Vagina (tissue), 2 donors: ENCODE measurements around the gene DUOXA2.

Experiments
- POLR2A ChIP-seq, 2 donors: fragments of 450-650 bp; IDR thresholded peaks; one replicate each; pipeline ENCODE4 v1.6.1; 2017; ENCODE audit warnings: antibody characterized with exemption in 2 of 2, mild to moderate bottlenecking in 2 of 2, moderate library complexity in 2 of 2
- POLR2AphosphoS5 ChIP-seq, 2 donors: sonication (generic); formaldehyde crosslinking; IDR thresholded peaks; one replicate each; pipeline ENCODE4 v1.9.0; 2017; ENCODE audit warnings: antibody characterized with exemption in 2 of 2, mild to moderate bottlenecking in 2 of 2, low read depth in 1 of 2; ENCODE audit not compliant: insufficient read depth in 1 of 2
- TF ChIP-seq, protein P1 (sequence below), 3 experiments: fragments of 450-650 bp in 2 of 3; fragments of 200-600 bp in 1 of 3; sonication (generic) in 1 of 3; IDR thresholded peaks; one replicate each; pipeline ENCODE4 v1.5.1; 2017 to 2019; ENCODE audit warnings: antibody characterized with exemption in 3 of 3, mild to moderate bottlenecking in 2 of 3, moderate library complexity in 2 of 3

DNA sequence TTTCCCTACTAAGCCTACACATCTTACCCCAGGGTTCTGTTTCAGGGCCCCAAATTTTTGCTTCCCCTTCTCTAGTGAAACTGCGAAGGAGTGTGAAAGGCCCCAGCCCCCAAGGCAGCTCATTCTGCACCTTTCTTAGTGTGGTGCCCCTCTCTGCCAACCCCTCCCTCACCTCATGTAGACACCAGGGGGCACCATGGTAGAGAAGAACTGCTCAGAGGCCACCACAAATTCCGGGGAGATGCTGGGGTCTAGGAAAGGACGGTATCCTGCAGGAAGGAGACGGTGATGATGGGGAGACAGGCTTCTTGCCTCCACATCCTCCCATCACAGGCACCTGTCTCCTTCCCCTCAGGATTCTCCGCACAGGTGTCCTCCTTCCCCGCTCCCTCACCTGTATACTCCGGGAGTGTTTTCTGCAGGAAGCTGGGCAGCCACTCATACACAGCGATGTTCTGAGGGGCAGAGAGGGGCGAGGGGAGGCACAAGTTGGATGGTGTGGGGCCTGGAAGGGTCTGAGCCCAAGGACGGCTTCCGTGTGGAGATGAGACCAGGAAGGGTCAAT is 3.8 kb upstream of the DUOXA2 start:
- TF ChIP-seq POLR2A (IDR thresholded peaks at IDR 0.05) (no peak), POLR2AphosphoS5 (IDR thresholded peaks at IDR 0.05; ENCODE audit: insufficient read depth in 1 of 2, low read depth in 1 of 2) (no peak)
- TF ChIP-seq, protein P1, sequence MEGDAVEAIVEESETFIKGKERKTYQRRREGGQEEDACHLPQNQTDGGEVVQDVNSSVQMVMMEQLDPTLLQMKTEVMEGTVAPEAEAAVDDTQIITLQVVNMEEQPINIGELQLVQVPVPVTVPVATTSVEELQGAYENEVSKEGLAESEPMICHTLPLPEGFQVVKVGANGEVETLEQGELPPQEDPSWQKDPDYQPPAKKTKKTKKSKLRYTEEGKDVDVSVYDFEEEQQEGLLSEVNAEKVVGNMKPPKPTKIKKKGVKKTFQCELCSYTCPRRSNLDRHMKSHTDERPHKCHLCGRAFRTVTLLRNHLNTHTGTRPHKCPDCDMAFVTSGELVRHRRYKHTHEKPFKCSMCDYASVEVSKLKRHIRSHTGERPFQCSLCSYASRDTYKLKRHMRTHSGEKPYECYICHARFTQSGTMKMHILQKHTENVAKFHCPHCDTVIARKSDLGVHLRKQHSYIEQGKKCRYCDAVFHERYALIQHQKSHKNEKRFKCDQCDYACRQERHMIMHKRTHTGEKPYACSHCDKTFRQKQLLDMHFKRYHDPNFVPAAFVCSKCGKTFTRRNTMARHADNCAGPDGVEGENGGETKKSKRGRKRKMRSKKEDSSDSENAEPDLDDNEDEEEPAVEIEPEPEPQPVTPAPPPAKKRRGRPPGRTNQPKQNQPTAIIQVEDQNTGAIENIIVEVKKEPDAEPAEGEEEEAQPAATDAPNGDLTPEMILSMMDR (IDR thresholded peaks at IDR 0.05), result no peak
